ENCODE measurements around the gene SMIM22. TPM values are rescaled to one million over a fixed set of nuclear protein-coding genes. Genes with fewer than 3 reads are reported as not detected.

The SMIM22 gene
- total RNA-seq, 1 experiment from 2014 or later, result 3.3 TPM

- Histone ChIP-seq H3K4me2 (ENCODE audit: low read length) (no peak overlapping the region), H3K36me3 (ENCODE audit: control insufficient read depth in 1 of 2, insufficient read depth in 2 of 2, low read length in 2 of 2) (no peaks in the 10 kb centered on the region), H3K27ac (ENCODE audit: low read depth, low read length) (no peak overlapping the region), H4K20me1 (ENCODE audit: insufficient read depth) (no peaks in the 10 kb centered on the region), H3K9me2 (ENCODE audit: insufficient read depth) (no peaks in the 10 kb centered on the region), H3K4me1 (ENCODE audit: control insufficient read depth in 1 of 2, insufficient read depth in 2 of 2, low read length in 2 of 2) (peaks cover 6 to 16% of the 10 kb centered on the region in 2 experiments; a peak in 3 of 4 replicates), H3K4me3 (replicated peaks in 1 of 2; ENCODE audit: low read depth in 1 of 2, low read length in 2 of 2) (no peak overlapping the region), H3K9ac (ENCODE audit: low read length) (no peak overlapping the region), H2AFZ (ENCODE audit: low read depth, low read length, poor library complexity, severe bottlenecking) (no peak overlapping the region), H3K27me3 (ENCODE audit: insufficient read depth, low read length) (no peaks in the 10 kb centered on the region), H3K79me2 (ENCODE audit: insufficient read depth, low read length) (peaks cover 3% of the 10 kb centered on the region; the same call in 1 of the 2 replicates), H3K9me3 (ENCODE audit: control insufficient read depth in 1 of 2, insufficient read depth in 1 of 2, low read depth in 1 of 2, low read length in 2 of 2) (no peaks in the 10 kb centered on the region)
- ChIA-PET CTCF (no interaction called here), POLR2A (no interaction called here), RAD21 (ENCODE audit: low non-redundant PET in 1 of 2, low total read pairs in 2 of 2, uncharacterized antibody in 2 of 2, unreplicated experiment in 2 of 2) (no interaction called here)
- ATAC-seq (no peak), DNase-seq (ENCODE audit: low read depth, low spot score) (no peak)
- intact Hi-C loops (cut with micrococcal nuclease), result no loop called here
- TF ChIP-seq SRF (IDR thresholded peaks at IDR 0.05; ENCODE audit: low read depth) (no peak), EZH2phosphoT487 (IDR thresholded peaks at IDR 0.05; ENCODE audit: borderline replicate concordance) (no peak), EGR1 (IDR thresholded peaks at IDR 0.05; ENCODE audit: low read depth) (no peak), SIN3A (IDR thresholded peaks at IDR 0.05; ENCODE audit: low read depth) (no peak)
- BruUV-seq (replicated peaks), result no TSS peak
Observed at GRCh38 chr16:4771646-4772045, 23.5 kb upstream of the SMIM22 start.

- no peak overlapping the region for H3K4me2 ChIP-seq (ENCODE audit: low read length)
- ATAC-seq, result no peak
- H3K79me2 ChIP-seq (ENCODE audit: insufficient read depth, low read length), result no peaks in the 10 kb centered on the region
- no peak overlapping the region for H3K27ac ChIP-seq (ENCODE audit: low read depth, low read length)
- peaks cover 6 to 16% of the 10 kb centered on the region in 2 experiments; a peak in 3 of 4 replicates for H3K4me1 ChIP-seq (ENCODE audit: control insufficient read depth in 1 of 2, insufficient read depth in 2 of 2, low read length in 2 of 2)
- no TSS peak for BruUV-seq (replicated peaks)
- H3K9ac ChIP-seq (ENCODE audit: low read length), result no peak overlapping the region
- no peak overlapping the region for H3K4me3 ChIP-seq (replicated peaks in 1 of 2; ENCODE audit: low read depth in 1 of 2, low read length in 2 of 2)
- POLR2A ChIA-PET, result no interaction called here
- no peak overlapping the region for H2AFZ ChIP-seq (ENCODE audit: low read depth, low read length, poor library complexity, severe bottlenecking)
- no peak for DNase-seq (ENCODE audit: low read depth, low spot score)
- H3K36me3 ChIP-seq (ENCODE audit: control insufficient read depth in 1 of 2, insufficient read depth in 2 of 2, low read length in 2 of 2), result no peaks in the 10 kb centered on the region
- CTCF ChIA-PET, result no interaction called here
- H3K9me3 ChIP-seq (ENCODE audit: control insufficient read depth in 1 of 2, insufficient read depth in 1 of 2, low read depth in 1 of 2, low read length in 2 of 2), result no peaks in the 10 kb centered on the region
- no peaks in the 10 kb centered on the region for H4K20me1 ChIP-seq (ENCODE audit: insufficient read depth)
- intact Hi-C loops (cut with micrococcal nuclease), result no loop called here
- no peaks in the 10 kb centered on the region for H3K27me3 ChIP-seq (ENCODE audit: insufficient read depth, low read length)
- RAD21 ChIA-PET (ENCODE audit: low non-redundant PET in 1 of 2, low total read pairs in 2 of 2, uncharacterized antibody in 2 of 2, unreplicated experiment in 2 of 2), result no interaction called here
- H3K9me2 ChIP-seq (ENCODE audit: insufficient read depth), result no peaks in the 10 kb centered on the region
- TF ChIP-seq MAX (IDR thresholded peaks at IDR 0.05), result no peak
- TF ChIP-seq EZH2 (IDR thresholded peaks at IDR 0.05), result no peak
- TF ChIP-seq CTCF (IDR thresholded peaks at IDR 0.05 in 2 of 3, conservative IDR thresholded peaks at IDR 0.05 in 1 of 3; ENCODE audit: borderline replicate concordance in 1 of 3, insufficient read depth in 1 of 3, low read depth in 2 of 3, low read length in 2 of 3), result no peak
- TF ChIP-seq JUND (IDR thresholded peaks at IDR 0.05), result no peak
- TF ChIP-seq TCF7L2 (IDR thresholded peaks at IDR 0.05; ENCODE audit: borderline replicate concordance, extremely low read depth, insufficient read depth, insufficient read length), result no peak
- no peak for TF ChIP-seq SIN3A (IDR thresholded peaks at IDR 0.05; ENCODE audit: low read depth)
- TF ChIP-seq ZBTB33 (IDR thresholded peaks at IDR 0.05; ENCODE audit: extremely low read depth, insufficient replicate concordance, low read length), result no peak
- no peak for TF ChIP-seq SRF (IDR thresholded peaks at IDR 0.05; ENCODE audit: low read depth)
- no peak for TF ChIP-seq EGR1 (IDR thresholded peaks at IDR 0.05; ENCODE audit: low read depth)
- no peak for TF ChIP-seq RAD21 (IDR thresholded peaks at IDR 0.05; ENCODE audit: low read depth)
- no peak for TF ChIP-seq ELF1 (IDR thresholded peaks at IDR 0.05; ENCODE audit: borderline replicate concordance, low read depth)
- TF ChIP-seq EZH2phosphoT487 (IDR thresholded peaks at IDR 0.05; ENCODE audit: borderline replicate concordance), result no peak
- no peak for TF ChIP-seq CBX3 (IDR thresholded peaks at IDR 0.05; ENCODE audit: low read depth)
Observed at GRCh38 chr16:4772351-4772750, 22.8 kb upstream of the SMIM22 start.
